Stomach (tissue), 9 donors: ENCODE data around the gene ZNF827. TPM values are rescaled to one million over a fixed set of nuclear protein-coding genes. Genes with fewer than 3 reads are reported as not detected.

ENCODE experiments used
- DNase-seq, 2 donors: peaks; one replicate each; pipeline versions ENCODE4 v3.0.0 to v3.0.0-alpha.2; 2013 to 2019
- H3K27ac ChIP-seq, 5 donors: fragments of 200-600 bp in 4 of 5; sonication (generic) in 4 of 5; one replicate each; pipeline ENCODE4 v1.5.1; 2013 to 2019; ENCODE audit warnings: mild to moderate bottlenecking in 1 of 5, moderate library complexity in 1 of 5
- H3K27me3 ChIP-seq, 3 donors: fragments of 200-600 bp; sonication (generic); one replicate each; pipeline ENCODE4 v1.5.1; 2017 to 2019; ENCODE audit warnings: mixed run types in 1 of 3
- H3K36me3 ChIP-seq, 4 donors: fragments of 200-600 bp; sonication (generic); 1 replicate in 3 of 4; 2 replicates in 1 of 4; pipeline ENCODE4 v1.5.1; 2016 to 2019
- H3K4me1 ChIP-seq, 4 donors: fragments of 200-600 bp; sonication (generic); one replicate each; pipeline ENCODE4 v1.5.1; 2016 to 2019
- H3K4me3 ChIP-seq, 4 donors: fragments of 200-600 bp; sonication (generic) in 3 of 4; one replicate each; pipeline ENCODE4 v1.5.1; 2016 to 2019; ENCODE audit warnings: mild to moderate bottlenecking in 1 of 4
- H3K9me3 ChIP-seq, 4 donors: fragments of 200-600 bp; sonication (generic); one replicate each; pipeline ENCODE4 v1.5.1; 2016 to 2019
- EP300 ChIP-seq: sonication (generic); formaldehyde crosslinking; IDR thresholded peaks from one replicate; pipeline ENCODE4 v1.6.1; 2017; ENCODE audit warnings: antibody characterized with exemption
- POLR2A ChIP-seq, 4 donors: fragments of 450-650 bp; IDR thresholded peaks; one replicate each; pipeline ENCODE4 v1.6.1; 2016; ENCODE audit warnings: antibody characterized with exemption in 4 of 4, control low read depth in 2 of 4, mild to moderate bottlenecking in 1 of 4, moderate library complexity in 1 of 4
- POLR2AphosphoS5 ChIP-seq, 3 donors: sonication (generic); formaldehyde crosslinking; IDR thresholded peaks; one replicate each; pipeline ENCODE4 v1.6.1; 2016; ENCODE audit warnings: antibody characterized with exemption in 3 of 3
- WGBS, 5 donors: extraction: QIAGEN DNeasy Blood & Tissue Kit in 3 of 5; methylation state at CpG; one replicate each; pipeline versions ENCODE4 v1.1.5 to v1.1.7; 2013 to 2018; 5-methylcytosine and 5-hydroxymethylcytosine counted together
- intact Hi-C: fragments of 100-400 bp; cut with DNase I; formaldehyde crosslinking; loops from one replicate; pipeline ENCODE4 v1.15.1; 2023; ENCODE audit warnings: low total_unique reads
- polyA plus RNA-seq, 3 donors: library from polyadenylated mRNA; stranded (reverse); fragments of 200-250 nt; gene quantifications; one replicate each; pipeline ENCODE4 v1.2.3, GENCODE V29; 2013
- total RNA-seq, 5 donors: library from RNA; depleted of rRNA; stranded (reverse); fragments of >200 nt; gene quantifications; one replicate each; pipeline versions ENCODE4 v1.1.0 to v1.2.3, GENCODE V29; 2014 to 2016
- TF ChIP-seq, protein P1 (sequence below), 7 experiments: fragments of 450-650 bp in 4 of 7; fragments of 200-600 bp in 3 of 7; sonication (generic) in 3 of 7; IDR thresholded peaks; one replicate each; pipeline ENCODE4 v1.5.1; 2016 to 2019; ENCODE audit warnings: antibody characterized with exemption in 7 of 7, control low read depth in 2 of 7, mild to moderate bottlenecking in 1 of 7
- donor health status: healthy with polysubstance abuse.
- donor health status: Bipolar disorder and iron deficiency.
- donor health status: healthy.

ZNF827 gene
- total and polyA plus RNA-seq, 8 donors: 1.7 to 109 (median 13.5) TPM

DNA sequence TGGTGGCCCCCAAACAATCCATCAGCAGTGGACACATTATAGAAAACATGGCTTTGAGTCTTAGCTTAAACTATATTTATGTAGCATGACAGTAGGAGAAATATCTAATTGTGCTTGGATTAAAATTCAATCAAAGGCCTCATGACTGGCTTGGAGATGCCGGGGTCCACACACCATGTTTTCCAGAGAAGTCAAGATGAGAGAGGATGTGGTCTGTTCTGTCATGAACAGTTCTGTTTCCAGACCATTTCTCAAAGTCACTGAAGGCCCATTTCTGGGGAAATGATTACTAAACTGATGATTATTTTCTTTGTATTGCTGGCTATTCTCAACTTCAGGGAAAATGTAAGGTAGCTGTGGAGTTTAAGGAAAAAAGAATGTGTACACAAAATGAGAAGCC lies 182.4 kb downstream of the ZNF827 start:
- no peak for DNase-seq
- peaks cover 8 to 25% (median 16%) of the 10 kb centered on the region in 4 donors for H3K36me3 ChIP-seq
- no peak overlapping the region for H3K4me3 ChIP-seq
- H3K27ac ChIP-seq: no peak overlapping the region
- H3K9me3 ChIP-seq: no peaks in the 10 kb centered on the region
- intact Hi-C loops: no loop called here
- no peaks in the 10 kb centered on the region for H3K27me3 ChIP-seq
- TF ChIP-seq, protein P1, sequence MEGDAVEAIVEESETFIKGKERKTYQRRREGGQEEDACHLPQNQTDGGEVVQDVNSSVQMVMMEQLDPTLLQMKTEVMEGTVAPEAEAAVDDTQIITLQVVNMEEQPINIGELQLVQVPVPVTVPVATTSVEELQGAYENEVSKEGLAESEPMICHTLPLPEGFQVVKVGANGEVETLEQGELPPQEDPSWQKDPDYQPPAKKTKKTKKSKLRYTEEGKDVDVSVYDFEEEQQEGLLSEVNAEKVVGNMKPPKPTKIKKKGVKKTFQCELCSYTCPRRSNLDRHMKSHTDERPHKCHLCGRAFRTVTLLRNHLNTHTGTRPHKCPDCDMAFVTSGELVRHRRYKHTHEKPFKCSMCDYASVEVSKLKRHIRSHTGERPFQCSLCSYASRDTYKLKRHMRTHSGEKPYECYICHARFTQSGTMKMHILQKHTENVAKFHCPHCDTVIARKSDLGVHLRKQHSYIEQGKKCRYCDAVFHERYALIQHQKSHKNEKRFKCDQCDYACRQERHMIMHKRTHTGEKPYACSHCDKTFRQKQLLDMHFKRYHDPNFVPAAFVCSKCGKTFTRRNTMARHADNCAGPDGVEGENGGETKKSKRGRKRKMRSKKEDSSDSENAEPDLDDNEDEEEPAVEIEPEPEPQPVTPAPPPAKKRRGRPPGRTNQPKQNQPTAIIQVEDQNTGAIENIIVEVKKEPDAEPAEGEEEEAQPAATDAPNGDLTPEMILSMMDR (IDR thresholded peaks at IDR 0.05): no peak
- TF ChIP-seq POLR2AphosphoS5 (IDR thresholded peaks at IDR 0.05): no peak
- no peak for TF ChIP-seq POLR2A (IDR thresholded peaks at IDR 0.05)
- no peak for TF ChIP-seq EP300
- H3K4me1 ChIP-seq: no peaks in the 10 kb centered on the region
- WGBS, 5 donors: 88 to 90% (median 89%) methylated on average over 1 of the region's 1 CpG

DNA sequence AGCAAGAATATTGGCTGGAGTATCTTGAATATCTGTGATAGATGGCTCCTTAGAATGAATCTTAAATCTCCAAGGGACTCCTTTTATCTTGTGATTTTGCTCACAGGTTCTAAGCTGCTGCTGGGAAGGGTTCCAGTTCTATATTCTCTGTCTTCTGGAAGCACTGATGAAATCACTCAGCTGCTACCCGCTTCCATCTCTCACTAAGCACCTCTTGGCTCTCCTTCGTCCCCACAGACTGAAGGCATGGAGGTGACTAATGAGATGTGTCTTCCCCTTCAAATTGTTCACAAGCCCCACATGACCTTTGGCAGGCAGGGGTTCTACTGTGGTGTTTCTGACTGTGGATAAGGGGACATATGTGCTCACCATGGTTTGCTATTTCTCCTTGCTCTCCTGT lies 182.8 kb downstream of the ZNF827 start:
- intact Hi-C loops: no loop called here
- Histone ChIP-seq H3K36me3 (peaks cover 3 to 20% (median 11%) of the 10 kb centered on the region in 4 donors), H3K4me3 (no peak overlapping the region), H3K27me3 (no peaks in the 10 kb centered on the region), H3K4me1 (no peaks in the 10 kb centered on the region), H3K27ac (no peak overlapping the region), H3K9me3 (no peaks in the 10 kb centered on the region)
- TF ChIP-seq POLR2AphosphoS5 (IDR thresholded peaks at IDR 0.05) (no peak), POLR2A (IDR thresholded peaks at IDR 0.05) (no peak), EP300 (no peak)
- TF ChIP-seq, protein P1 (IDR thresholded peaks at IDR 0.05): no peak
- no peak for DNase-seq
- WGBS, 5 donors: 75 to 88% (median 83%) methylated on average over 2 of the region's 2 CpGs

DNA sequence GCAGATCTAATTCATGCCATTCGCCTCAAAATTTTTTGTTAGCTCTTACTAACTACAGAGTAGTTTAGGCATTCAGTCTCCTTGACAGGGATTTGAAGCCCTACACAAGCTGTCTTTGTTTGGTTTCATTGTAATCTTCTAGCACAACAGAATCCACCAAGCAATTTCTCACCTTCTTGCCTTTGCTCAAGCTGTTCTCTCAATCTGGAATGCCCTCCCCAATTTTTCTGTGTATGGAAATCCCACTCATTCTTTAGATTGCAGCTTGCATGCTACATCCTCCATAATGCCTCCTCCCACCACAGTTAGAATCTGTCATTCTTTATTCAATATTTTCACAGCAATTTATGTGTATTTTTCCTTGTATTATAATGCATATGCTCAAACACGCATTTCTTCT lies 195.0 kb downstream of the ZNF827 start:
- Histone ChIP-seq H3K4me3 (no peak overlapping the region), H3K9me3 (no peaks in the 10 kb centered on the region), H3K36me3 (no peaks in the 10 kb centered on the region), H3K27ac (no peak overlapping the region), H3K27me3 (no peaks in the 10 kb centered on the region), H3K4me1 (peaks cover 0 to 5% (median 0%) of the 10 kb centered on the region in 4 donors)
- 87 to 99% (median 93%) methylated on average over 2 of the region's 2 CpGs for WGBS, 5 donors
- TF ChIP-seq POLR2A (IDR thresholded peaks at IDR 0.05): no peak
- TF ChIP-seq EP300: no peak
- TF ChIP-seq, protein P1 (IDR thresholded peaks at IDR 0.05): no peak
- no peak for TF ChIP-seq POLR2AphosphoS5 (IDR thresholded peaks at IDR 0.05)
- intact Hi-C loops: no loop called here
- no peak for DNase-seq

DNA sequence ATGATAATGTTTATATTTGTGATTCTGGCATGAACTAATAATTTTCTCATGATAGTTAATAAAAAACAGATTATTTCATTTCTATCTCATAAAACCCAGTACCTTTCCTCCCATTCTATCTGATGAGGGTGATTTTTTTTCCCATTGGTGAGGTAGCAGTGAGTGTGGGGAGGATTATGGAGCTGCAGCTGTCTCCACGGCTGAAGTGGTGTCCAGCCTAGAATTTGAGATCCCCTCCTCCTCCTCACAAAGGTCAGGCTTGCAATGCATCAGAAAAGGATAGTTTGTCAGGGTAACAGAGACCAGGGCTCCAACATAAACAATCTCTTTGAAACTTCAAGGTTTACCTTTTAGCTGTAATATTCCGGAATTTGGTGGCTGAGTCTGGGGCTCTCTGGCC lies 197.8 kb downstream of the ZNF827 start:
- H3K27me3 ChIP-seq: no peaks in the 10 kb centered on the region
- H3K36me3 ChIP-seq: no peaks in the 10 kb centered on the region
- H3K27ac ChIP-seq: no peak overlapping the region
- no peak for TF ChIP-seq EP300
- TF ChIP-seq, protein P1 (IDR thresholded peaks at IDR 0.05): no peak
- TF ChIP-seq POLR2A (IDR thresholded peaks at IDR 0.05): no peak
- no peak for TF ChIP-seq POLR2AphosphoS5 (IDR thresholded peaks at IDR 0.05)
- H3K4me3 ChIP-seq: no peak overlapping the region
- peaks cover 7 to 19% (median 11%) of the 10 kb centered on the region in 4 donors for H3K4me1 ChIP-seq
- no peak for DNase-seq
- WGBS, 5 donors: 66 to 81% (median 77%) methylated on average over 2 of the region's 2 CpGs
- no peaks in the 10 kb centered on the region for H3K9me3 ChIP-seq
- intact Hi-C loops: no loop called here
